ENCODE results near the gene KAZALD1.

KAZALD1 gene

DNA sequence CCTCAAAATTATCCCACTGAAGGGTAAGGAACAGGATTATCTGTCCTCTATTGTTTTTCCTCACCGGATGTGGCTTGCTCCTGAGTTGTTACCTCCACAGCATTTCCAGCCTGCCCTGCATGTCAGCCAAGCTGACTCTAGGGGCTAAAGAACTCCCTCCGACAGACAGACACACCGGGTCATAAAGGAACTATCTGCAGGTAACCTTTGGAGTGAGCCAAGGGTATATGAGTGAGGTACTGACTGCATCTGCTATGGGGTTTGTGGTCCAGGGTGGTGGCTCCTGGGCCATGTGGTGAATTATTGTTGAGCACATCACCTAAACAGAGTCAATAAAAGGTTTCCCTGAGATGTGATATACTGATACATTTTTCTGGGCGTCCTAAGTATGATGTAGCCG, 6.9 kb upstream of the KAZALD1 start:
- H3K27ac ChIP-seq (ENCODE audit: low read length, poor library complexity, severe bottlenecking), result no peak overlapping the region
- WGBS, result over 99% methylated on average over 5 of the region's 5 CpGs

DNA sequence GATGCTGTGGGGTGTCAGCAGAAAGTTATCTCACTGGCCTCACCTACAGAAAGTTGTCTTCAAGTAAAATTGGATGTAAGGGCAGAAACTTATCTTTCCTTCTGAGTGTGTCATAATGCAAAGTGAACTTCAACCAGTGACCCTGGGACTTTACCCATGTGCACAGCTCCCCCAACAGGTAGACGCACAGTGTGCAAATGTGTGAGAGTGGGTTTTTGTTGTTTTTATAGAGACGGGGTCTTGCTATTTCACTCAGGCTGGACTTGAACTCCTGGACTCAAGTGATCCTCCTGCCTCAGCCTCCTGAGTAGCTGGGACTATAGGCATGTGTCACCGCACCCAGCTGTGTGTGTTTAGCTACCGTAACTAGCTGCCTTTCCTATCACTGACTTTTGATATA, 6.4 kb upstream of the KAZALD1 start:
- no peak overlapping the region for H4K91ac ChIP-seq (ENCODE audit: low read length)
- H3K4me3 ChIP-seq (ENCODE audit: insufficient read depth in 1 of 2, low read depth in 1 of 2, low read length in 2 of 2), result no peak overlapping the region
- H2AK5ac ChIP-seq (ENCODE audit: low read length, severe bottlenecking), result no peak overlapping the region
- H2BK120ac ChIP-seq (ENCODE audit: low read depth, low read length), result no peak overlapping the region
- H3K4ac ChIP-seq (ENCODE audit: low read depth in 1 of 2, low read length in 2 of 2), result no peak overlapping the region
- no peak overlapping the region for H3K14ac ChIP-seq (ENCODE audit: low read length in 2 of 2)
- DNase-seq, result no peak
- no peak overlapping the region for H3K4me2 ChIP-seq (ENCODE audit: low read length, poor library complexity, severe bottlenecking)
- H3K18ac ChIP-seq (ENCODE audit: low read depth in 1 of 2, low read length in 2 of 2), result no peak overlapping the region
- H2BK5ac ChIP-seq (ENCODE audit: low read depth, low read length, poor library complexity, severe bottlenecking), result no peak overlapping the region
- H3K27me3 ChIP-seq (ENCODE audit: control insufficient read depth in 1 of 2, insufficient read depth in 1 of 2, low read length in 2 of 2), result peaks cover 4 to 5% of the 10 kb centered on the region in 2 experiments
- H3K79me1 ChIP-seq (replicated peaks; ENCODE audit: low read length, poor library complexity, severe bottlenecking), result peaks cover 5% of the 10 kb centered on the region
- no peak overlapping the region for H3K23ac ChIP-seq (ENCODE audit: low read length in 2 of 2)
- H4K8ac ChIP-seq (ENCODE audit: low read length), result no peak overlapping the region
- H3K9me3 ChIP-seq (ENCODE audit: control insufficient read depth, low read length), result no peaks in the 10 kb centered on the region
- H3K36me3 ChIP-seq (ENCODE audit: control insufficient read depth in 1 of 2, insufficient read depth in 2 of 2, low read depth in 1 of 2, low read length in 2 of 2), result no peaks in the 10 kb centered on the region
- H2BK15ac ChIP-seq (ENCODE audit: low read depth, poor library complexity, severe bottlenecking), result no peak overlapping the region
- H2AFZ ChIP-seq (ENCODE audit: low read depth, low read length), result no peak overlapping the region
- H2BK12ac ChIP-seq (ENCODE audit: low read length in 2 of 2), result no peak overlapping the region
- no peak overlapping the region for H3K27ac ChIP-seq (ENCODE audit: low read length, poor library complexity, severe bottlenecking)
- no peak overlapping the region for H3K9ac ChIP-seq (ENCODE audit: low read length)
- H3K4me1 ChIP-seq (ENCODE audit: control insufficient read depth, insufficient read depth, low read depth, low read length), result peaks cover 8% of the 10 kb centered on the region
- WGBS, result 95% methylated on average over 2 of the region's 4 CpGs

More for the DNA sequence above, 6.9 kb upstream of the KAZALD1 start:
- no peak overlapping the region for H2BK12ac ChIP-seq (ENCODE audit: low read length in 2 of 2)
- no peak overlapping the region for H3K4ac ChIP-seq (ENCODE audit: low read depth in 1 of 2, low read length in 2 of 2)
- H2BK120ac ChIP-seq (ENCODE audit: low read depth, low read length), result no peak overlapping the region
- H3K36me3 ChIP-seq (ENCODE audit: control insufficient read depth in 1 of 2, insufficient read depth in 2 of 2, low read depth in 1 of 2, low read length in 2 of 2), result no peaks in the 10 kb centered on the region
- H3K79me1 ChIP-seq (replicated peaks; ENCODE audit: low read length, poor library complexity, severe bottlenecking), result peaks cover 5% of the 10 kb centered on the region
- peak overlapping the region; percentile 18 for H3K9ac ChIP-seq (ENCODE audit: low read length)
- H2AK5ac ChIP-seq (ENCODE audit: low read length, severe bottlenecking), result no peak overlapping the region
- H4K91ac ChIP-seq (ENCODE audit: low read length), result no peak overlapping the region
- peaks cover 11% of the 10 kb centered on the region for H3K4me1 ChIP-seq (ENCODE audit: control insufficient read depth, insufficient read depth, low read depth, low read length)
- no peaks in the 10 kb centered on the region for H3K9me3 ChIP-seq (ENCODE audit: control insufficient read depth, low read length)
- H3K4me2 ChIP-seq (ENCODE audit: low read length, poor library complexity, severe bottlenecking), result no peak overlapping the region
- H3K23ac ChIP-seq (ENCODE audit: low read length in 2 of 2), result no peak overlapping the region
- H2BK5ac ChIP-seq (ENCODE audit: low read depth, low read length, poor library complexity, severe bottlenecking), result no peak overlapping the region
- H3K4me3 ChIP-seq (ENCODE audit: insufficient read depth in 1 of 2, low read depth in 1 of 2, low read length in 2 of 2), result no peak overlapping the region
- no peak overlapping the region for H3K18ac ChIP-seq (ENCODE audit: low read depth in 1 of 2, low read length in 2 of 2)
- no peak overlapping the region for H2AFZ ChIP-seq (ENCODE audit: low read depth, low read length)
- no peak overlapping the region for H2BK15ac ChIP-seq (ENCODE audit: low read depth, poor library complexity, severe bottlenecking)
- H4K8ac ChIP-seq (ENCODE audit: low read length), result no peak overlapping the region
- no peak for DNase-seq
- H3K27me3 ChIP-seq (ENCODE audit: control insufficient read depth in 1 of 2, insufficient read depth in 1 of 2, low read length in 2 of 2), result peaks cover 9 to 11% of the 10 kb centered on the region in 2 experiments
- H3K14ac ChIP-seq (ENCODE audit: low read length in 2 of 2), result no peak overlapping the region

DNA sequence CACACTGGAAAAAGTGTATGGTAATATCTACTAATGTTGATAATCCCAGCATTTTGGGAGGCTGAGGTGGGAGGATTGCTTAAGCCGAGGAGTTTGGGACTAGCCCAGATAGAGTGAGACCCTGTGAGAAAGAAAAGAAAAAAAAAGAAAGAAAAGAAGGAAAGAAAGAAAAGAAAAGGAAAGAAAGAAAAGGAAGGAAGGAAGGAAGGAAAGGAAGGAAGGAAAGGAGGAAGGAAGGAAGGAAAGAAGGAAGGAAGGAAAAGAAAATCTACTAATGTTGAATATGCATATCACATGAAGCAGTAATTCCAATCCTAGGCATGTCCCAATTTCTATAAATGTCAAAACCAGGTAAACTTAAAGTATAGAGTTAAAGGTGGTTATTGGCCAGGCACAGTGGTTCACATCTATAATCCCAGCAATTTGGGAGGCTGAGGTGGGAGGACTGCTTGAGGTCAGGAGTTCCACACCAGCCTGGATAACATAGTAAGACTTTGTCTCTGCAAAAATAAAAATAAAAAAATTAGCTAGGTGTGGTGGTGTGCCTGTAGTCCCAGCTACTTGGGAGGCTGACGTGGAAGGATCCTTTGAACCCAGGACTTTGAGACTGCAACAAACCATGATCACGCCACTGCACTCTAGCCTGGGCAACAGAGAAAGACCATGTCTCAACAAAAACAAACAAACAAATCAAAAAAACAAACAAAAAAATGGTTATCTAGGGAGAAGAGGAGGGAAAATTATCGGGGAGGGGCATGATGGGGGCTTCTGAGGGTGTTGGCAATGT, 5.2 kb upstream of the KAZALD1 start:
- no peak overlapping the region for H4K91ac ChIP-seq (ENCODE audit: low read length)
- no peak overlapping the region for H2AFZ ChIP-seq (ENCODE audit: low read depth, low read length)
- H3K9me3 ChIP-seq (ENCODE audit: control insufficient read depth, low read length), result no peaks in the 10 kb centered on the region
- peaks cover 5% of the 10 kb centered on the region for H3K79me1 ChIP-seq (replicated peaks; ENCODE audit: low read length, poor library complexity, severe bottlenecking)
- H3K36me3 ChIP-seq (ENCODE audit: control insufficient read depth in 1 of 2, insufficient read depth in 2 of 2, low read depth in 1 of 2, low read length in 2 of 2), result no peaks in the 10 kb centered on the region
- H3K4ac ChIP-seq (ENCODE audit: low read depth in 1 of 2, low read length in 2 of 2), result no peak overlapping the region
- H2BK12ac ChIP-seq (ENCODE audit: low read length in 2 of 2), result no peak overlapping the region
- H2BK120ac ChIP-seq (ENCODE audit: low read depth, low read length), result no peak overlapping the region
- no peak overlapping the region for H4K8ac ChIP-seq (ENCODE audit: low read length)
- H3K23ac ChIP-seq (ENCODE audit: low read length in 2 of 2), result no peak overlapping the region
- no peak overlapping the region for H3K4me2 ChIP-seq (ENCODE audit: low read length, poor library complexity, severe bottlenecking)
- H3K4me1 ChIP-seq (ENCODE audit: control insufficient read depth, insufficient read depth, low read depth, low read length), result peaks cover 7% of the 10 kb centered on the region
- no peak overlapping the region for H3K14ac ChIP-seq (ENCODE audit: low read length in 2 of 2)
- 90% methylated on average over 1 of the region's 4 CpGs for WGBS
- no peaks in the 10 kb centered on the region for H3K27me3 ChIP-seq (ENCODE audit: control insufficient read depth in 1 of 2, insufficient read depth in 1 of 2, low read length in 2 of 2)
- no peak overlapping the region for H3K9ac ChIP-seq (ENCODE audit: low read length)
- H3K27ac ChIP-seq (ENCODE audit: low read length, poor library complexity, severe bottlenecking), result no peak overlapping the region
- H3K18ac ChIP-seq (ENCODE audit: low read depth in 1 of 2, low read length in 2 of 2), result no peak overlapping the region
- H2AK5ac ChIP-seq (ENCODE audit: low read length, severe bottlenecking), result no peak overlapping the region
- no peak overlapping the region for H3K4me3 ChIP-seq (ENCODE audit: insufficient read depth in 1 of 2, low read depth in 1 of 2, low read length in 2 of 2)
- no peak overlapping the region for H2BK15ac ChIP-seq (ENCODE audit: low read depth, poor library complexity, severe bottlenecking)
- no peak for DNase-seq
- no peak overlapping the region for H2BK5ac ChIP-seq (ENCODE audit: low read depth, low read length, poor library complexity, severe bottlenecking)

DNA sequence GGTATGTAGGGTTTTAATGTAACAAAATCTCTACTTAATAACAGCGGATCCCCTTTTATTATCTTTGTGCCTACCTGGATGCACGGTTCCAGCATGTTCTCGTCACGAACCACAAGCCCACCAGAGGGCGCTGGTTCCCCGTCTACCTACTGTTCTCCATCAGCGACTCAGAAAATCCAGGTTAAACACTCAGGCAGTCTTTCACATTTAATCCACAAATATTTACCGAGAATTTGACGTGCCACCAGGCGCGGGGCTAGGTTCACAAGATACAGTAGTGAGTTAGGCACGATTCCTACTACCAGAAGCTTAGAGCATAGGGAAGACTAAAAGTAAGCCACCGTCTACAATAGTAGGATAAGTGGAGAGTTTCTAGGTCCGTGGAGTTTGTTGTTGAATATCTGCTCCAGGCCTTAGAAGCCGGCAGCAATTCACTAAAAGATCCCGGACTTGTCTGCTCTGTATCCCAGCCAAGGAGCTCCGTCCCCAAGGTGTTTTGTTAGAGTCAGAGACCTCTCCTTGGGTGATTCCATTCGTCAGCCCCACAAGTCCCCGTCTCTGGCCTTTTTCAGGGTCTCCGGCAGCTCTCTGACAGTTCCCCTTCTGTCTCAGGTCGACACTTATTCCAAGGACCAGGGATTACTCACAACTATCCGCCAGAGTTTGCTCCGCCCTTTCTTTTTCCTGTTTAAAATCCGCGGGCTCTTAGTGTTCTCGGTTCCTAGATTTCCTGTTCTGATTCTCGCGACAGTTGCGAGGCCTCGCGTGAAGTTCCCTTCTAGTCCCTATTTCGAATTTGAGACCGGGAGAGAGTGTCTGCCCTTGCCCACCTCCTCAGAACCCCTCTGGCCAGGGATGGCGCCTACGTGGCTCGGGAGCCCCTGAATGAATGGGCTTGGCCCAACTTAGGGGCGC, 1.5 kb upstream of the KAZALD1 start:
- peak; percentile 98 for DNase-seq
- Histone ChIP-seq H2AFZ (ENCODE audit: low read depth, low read length) (peak overlapping the region; percentile 49), H2BK5ac (ENCODE audit: low read depth, low read length, poor library complexity, severe bottlenecking) (peak overlapping the region; percentile 98), H2BK12ac (ENCODE audit: low read length in 2 of 2) (peak overlapping the region; percentile 29 to 47), H3K4ac (ENCODE audit: low read depth in 1 of 2, low read length in 2 of 2) (peak overlapping the region; percentile 79 to 88), H3K4me3 (ENCODE audit: insufficient read depth in 1 of 2, low read depth in 1 of 2, low read length in 2 of 2) (peak overlapping the region; percentile 80 to 90), H2BK15ac (ENCODE audit: low read depth, poor library complexity, severe bottlenecking) (peak overlapping the region; percentile 100), H3K27ac (ENCODE audit: low read length, poor library complexity, severe bottlenecking) (peak overlapping the region; percentile 96), H4K91ac (ENCODE audit: low read length) (peak overlapping the region; percentile 99), H3K14ac (ENCODE audit: low read length in 2 of 2) (peak overlapping the region in 1 of 2 experiments; percentile 94), H3K79me1 (replicated peaks; ENCODE audit: low read length, poor library complexity, severe bottlenecking) (peaks cover 6% of the 10 kb centered on the region), H3K9me3 (ENCODE audit: control insufficient read depth, low read length) (no peaks in the 10 kb centered on the region), H3K23ac (ENCODE audit: low read length in 2 of 2) (peak overlapping the region in 1 of 2 experiments; percentile 70), H3K27me3 (ENCODE audit: control insufficient read depth in 1 of 2, insufficient read depth in 1 of 2, low read length in 2 of 2) (peaks cover 0 to 16% of the 10 kb centered on the region in 2 experiments), H3K36me3 (ENCODE audit: control insufficient read depth in 1 of 2, insufficient read depth in 2 of 2, low read depth in 1 of 2, low read length in 2 of 2) (no peaks in the 10 kb centered on the region), H3K4me2 (ENCODE audit: low read length, poor library complexity, severe bottlenecking) (peak overlapping the region; percentile 95), H2BK120ac (ENCODE audit: low read depth, low read length) (peak overlapping the region; percentile 95), H3K4me1 (ENCODE audit: control insufficient read depth, insufficient read depth, low read depth, low read length) (peaks cover 25% of the 10 kb centered on the region), H3K9ac (ENCODE audit: low read length) (peak overlapping the region; percentile 97), H3K18ac (ENCODE audit: low read depth in 1 of 2, low read length in 2 of 2) (peak overlapping the region; percentile 97 to 99), H2AK5ac (ENCODE audit: low read length, severe bottlenecking) (no peak overlapping the region), H4K8ac (ENCODE audit: low read length) (peak overlapping the region; percentile 99)
- under 1% methylated on average over 35 of the region's 37 CpGs for WGBS

All from mesenchymal stem cell (in vitro differentiated cells and primary cell).